MM.1S (cell line): ENCODE data around the gene PRKD1.

ENCODE experiments used
- DNase-seq: peaks from one replicate; pipeline ENCODE4 v3.0.0-alpha.2; 2015
- H2AFZ ChIP-seq: fragments of 300-600 bp; sonication (generic); 2 replicates; pipeline ENCODE4 v1.6.0; 2016; ENCODE audit warnings: antibody characterized with exemption, low read length
- H3F3A ChIP-seq: fragments of 300-600 bp; sonication (generic); 2 replicates; pipeline ENCODE4 v1.6.1; 2016; ENCODE audit warnings: mild to moderate bottlenecking, antibody characterized with exemption, low read length, moderate library complexity, mixed read lengths; ENCODE audit not compliant: insufficient read depth
- H3K27ac ChIP-seq: fragments of 300-600 bp; sonication (generic); 2 replicates; pipeline ENCODE4 v1.5.1; 2016; ENCODE audit warnings: mild to moderate bottlenecking, low read length
- H3K27me3 ChIP-seq: fragments of 300-600 bp; sonication (generic); replicated peaks from 2 replicates; pipeline ENCODE4 v1.6.0; 2016; ENCODE audit warnings: low read length; ENCODE audit not compliant: insufficient read depth
- H3K36me3 ChIP-seq: fragments of 300-600 bp; sonication (generic); replicated peaks from 2 replicates; pipeline ENCODE4 v1.6.1; 2016; ENCODE audit warnings: mild to moderate bottlenecking, low read length, mixed read lengths; ENCODE audit not compliant: insufficient read depth
- H3K4me1 ChIP-seq: fragments of 300-600 bp; sonication (generic); 2 replicates; pipeline ENCODE4 v1.6.1; 2016; ENCODE audit warnings: low read length, mixed read lengths
- H3K4me2 ChIP-seq: fragments of 300-600 bp; sonication (generic); 2 replicates; pipeline ENCODE4 v1.6.0; 2016; ENCODE audit warnings: low read depth, low read length
- H3K4me3 ChIP-seq: fragments of 300-600 bp; sonication (generic); 2 replicates; pipeline ENCODE4 v1.5.1; 2016; ENCODE audit warnings: low read length, mixed read lengths
- H3K79me2 ChIP-seq: fragments of 300-600 bp; sonication (generic); 2 replicates; pipeline ENCODE4 v1.6.1; 2016; ENCODE audit warnings: mixed run types, low read length, mixed read lengths
- H3K9ac ChIP-seq: fragments of 300-600 bp; sonication (generic); 2 replicates; pipeline ENCODE4 v1.6.1; 2016; ENCODE audit warnings: low read length, mixed read lengths
- H3K9me2 ChIP-seq: fragments of 300-600 bp; sonication (generic); replicated peaks from 2 replicates; pipeline ENCODE4 v1.6.1; 2016; ENCODE audit warnings: mild to moderate bottlenecking, low read length, mixed read lengths; ENCODE audit not compliant: insufficient read depth
- H3K9me3 ChIP-seq: fragments of 300-600 bp; sonication (generic); replicated peaks from 2 replicates; pipeline ENCODE4 v1.6.1; 2016; ENCODE audit warnings: mild to moderate bottlenecking, low read length, mixed read lengths; ENCODE audit not compliant: insufficient read depth
- H4K20me1 ChIP-seq: fragments of 300-600 bp; sonication (generic); 2 replicates; pipeline ENCODE4 v1.6.1; 2016; ENCODE audit warnings: mild to moderate bottlenecking, low read length, moderate library complexity, mixed read lengths; ENCODE audit not compliant: insufficient read depth
- EZH2 ChIP-seq: fragments of 300-600 bp; sonication (generic); optimal IDR thresholded peaks from 2 replicates; pipeline ENCODE3; 2017; ENCODE audit warnings: low read depth, mild to moderate bottlenecking, antibody characterized with exemption, low read length, mixed read lengths
- EZH2phosphoT487 ChIP-seq: fragments of 300-600 bp; sonication (generic); IDR thresholded peaks from 2 replicates; pipeline ENCODE4 v1.6.1; 2018; ENCODE audit warnings: antibody characterized with exemption, low read length
- TF ChIP-seq, protein P1 (sequence below): fragments of 300-600 bp; sonication (generic); IDR thresholded peaks from 2 replicates; pipeline ENCODE4 v1.5.1; 2016; ENCODE audit warnings: antibody characterized with exemption, low read length, mixed read lengths

Gene PRKD1

DNA sequence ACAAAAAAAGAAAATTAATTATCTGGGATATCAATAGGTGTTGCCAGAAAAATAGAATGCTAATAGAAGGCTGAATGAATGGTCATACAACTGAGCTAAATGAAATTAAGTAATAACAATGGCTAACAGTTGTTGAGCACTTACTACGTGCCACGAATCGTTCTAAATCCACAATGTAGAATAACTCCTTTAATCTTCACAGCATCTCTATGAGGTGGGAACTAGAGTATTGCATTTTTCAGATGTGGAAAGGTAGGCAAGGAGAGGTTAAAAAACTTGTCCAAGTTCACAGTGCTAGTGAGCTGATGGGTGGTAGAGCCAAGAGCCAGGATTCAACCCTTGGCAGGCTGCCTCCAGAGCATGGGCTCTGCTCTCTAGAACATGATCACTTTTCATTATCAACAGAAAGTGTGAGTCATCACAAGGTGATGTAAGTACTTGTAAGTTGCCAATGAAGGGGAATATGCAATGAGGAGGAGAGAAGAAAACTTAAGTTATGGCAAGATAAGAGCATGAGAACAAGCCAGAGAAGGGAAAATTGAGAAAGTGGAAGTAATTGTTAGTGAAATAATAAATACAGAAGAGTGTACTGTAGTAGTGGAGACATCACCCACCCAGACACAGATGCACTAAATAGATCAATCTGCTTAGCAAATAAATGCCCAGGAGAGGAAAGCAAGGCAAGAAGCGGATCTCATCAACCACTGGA is 122.1 kb downstream of the PRKD1 start:
- no peaks in the 10 kb centered on the region for H3K36me3 ChIP-seq
- no peak overlapping the region for H3K4me2 ChIP-seq
- no peaks in the 10 kb centered on the region for H3F3A ChIP-seq
- H3K79me2 ChIP-seq = no peaks in the 10 kb centered on the region
- H3K9me3 ChIP-seq = no peaks in the 10 kb centered on the region
- H3K27me3 ChIP-seq = no peaks in the 10 kb centered on the region
- H3K9me2 ChIP-seq = no peaks in the 10 kb centered on the region
- H4K20me1 ChIP-seq = no peaks in the 10 kb centered on the region
- no peak for DNase-seq
- H3K27ac ChIP-seq = no peak overlapping the region
- no peak for TF ChIP-seq EZH2
- TF ChIP-seq, protein P1, sequence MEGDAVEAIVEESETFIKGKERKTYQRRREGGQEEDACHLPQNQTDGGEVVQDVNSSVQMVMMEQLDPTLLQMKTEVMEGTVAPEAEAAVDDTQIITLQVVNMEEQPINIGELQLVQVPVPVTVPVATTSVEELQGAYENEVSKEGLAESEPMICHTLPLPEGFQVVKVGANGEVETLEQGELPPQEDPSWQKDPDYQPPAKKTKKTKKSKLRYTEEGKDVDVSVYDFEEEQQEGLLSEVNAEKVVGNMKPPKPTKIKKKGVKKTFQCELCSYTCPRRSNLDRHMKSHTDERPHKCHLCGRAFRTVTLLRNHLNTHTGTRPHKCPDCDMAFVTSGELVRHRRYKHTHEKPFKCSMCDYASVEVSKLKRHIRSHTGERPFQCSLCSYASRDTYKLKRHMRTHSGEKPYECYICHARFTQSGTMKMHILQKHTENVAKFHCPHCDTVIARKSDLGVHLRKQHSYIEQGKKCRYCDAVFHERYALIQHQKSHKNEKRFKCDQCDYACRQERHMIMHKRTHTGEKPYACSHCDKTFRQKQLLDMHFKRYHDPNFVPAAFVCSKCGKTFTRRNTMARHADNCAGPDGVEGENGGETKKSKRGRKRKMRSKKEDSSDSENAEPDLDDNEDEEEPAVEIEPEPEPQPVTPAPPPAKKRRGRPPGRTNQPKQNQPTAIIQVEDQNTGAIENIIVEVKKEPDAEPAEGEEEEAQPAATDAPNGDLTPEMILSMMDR = no peak
- TF ChIP-seq EZH2phosphoT487 = no peak
- no peak overlapping the region for H2AFZ ChIP-seq
- peaks cover 8% of the 10 kb centered on the region; the same call in 1 of the 2 replicates for H3K4me1 ChIP-seq
- no peak overlapping the region for H3K4me3 ChIP-seq
- no peak overlapping the region for H3K9ac ChIP-seq

DNA sequence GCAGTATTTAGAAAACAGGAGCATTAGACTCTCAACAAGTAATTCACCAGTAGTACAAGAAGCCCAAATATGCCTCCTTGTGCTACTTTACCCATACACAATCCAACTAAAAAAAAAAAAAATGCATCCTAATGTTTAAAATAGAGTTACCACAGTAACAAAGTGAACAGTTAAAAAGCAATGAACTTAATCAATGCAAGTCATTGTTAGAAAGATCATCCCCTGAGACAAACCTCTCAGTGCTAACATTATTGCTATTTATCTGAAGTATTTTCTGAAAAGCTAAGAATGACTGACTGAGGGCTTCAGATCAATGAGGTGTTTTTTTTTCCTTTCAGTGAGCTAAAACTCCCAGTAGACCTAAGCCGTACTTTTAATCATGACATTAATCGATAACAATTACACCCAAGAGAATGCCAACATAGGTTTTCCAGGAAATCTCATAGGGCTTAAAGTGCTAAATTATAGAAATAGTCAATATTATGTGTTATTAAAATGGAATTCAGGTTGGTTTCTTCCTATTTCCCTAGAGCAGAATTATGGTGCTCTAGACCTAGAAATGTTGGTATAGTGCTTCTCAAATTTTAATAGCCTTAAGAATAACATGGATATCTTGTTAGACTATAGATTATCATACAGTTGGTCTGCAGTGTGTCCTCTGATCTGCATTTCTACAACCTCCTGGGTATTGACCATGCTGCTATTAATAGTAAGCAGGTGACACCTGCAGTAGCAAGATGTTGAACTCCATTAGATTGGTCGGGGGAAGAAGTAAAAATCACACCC is 123.0 kb downstream of the PRKD1 start:
- no peak overlapping the region for H3K27ac ChIP-seq
- H3K79me2 ChIP-seq = no peaks in the 10 kb centered on the region
- H3F3A ChIP-seq = no peaks in the 10 kb centered on the region

DNA sequence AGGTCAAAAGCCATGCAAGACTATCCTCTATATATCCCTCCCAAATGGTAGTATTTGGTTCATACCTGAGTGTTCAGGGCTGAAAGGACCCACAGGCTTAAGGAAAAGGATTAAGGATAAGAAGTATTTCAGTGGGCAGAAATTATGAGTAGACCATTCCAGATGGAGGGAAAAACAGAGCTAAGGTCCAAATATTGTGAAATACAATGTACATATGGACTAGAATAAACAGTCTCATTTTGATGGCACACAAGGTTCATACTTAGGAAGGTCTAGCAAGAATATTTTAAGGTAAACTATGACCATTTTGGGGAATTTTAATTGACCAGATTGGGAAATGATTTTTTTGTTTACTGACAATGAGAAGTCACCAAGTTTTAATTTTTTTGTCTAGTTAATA is 124.6 kb downstream of the PRKD1 start:
- Histone ChIP-seq H3K9me3 (no peaks in the 10 kb centered on the region), H3K36me3 (no peaks in the 10 kb centered on the region)
- TF ChIP-seq, protein P1 = no peak
- no peak for TF ChIP-seq EZH2phosphoT487
- no peak for TF ChIP-seq EZH2

More for the DNA sequence above, 123.0 kb downstream of the PRKD1 start:
- Histone ChIP-seq H3K27me3 (no peaks in the 10 kb centered on the region), H3K9me2 (no peaks in the 10 kb centered on the region), H2AFZ (no peak overlapping the region), H3K4me2 (no peak overlapping the region), H3K4me3 (no peak overlapping the region), H3K9ac (no peak overlapping the region), H3K36me3 (no peaks in the 10 kb centered on the region), H3K9me3 (no peaks in the 10 kb centered on the region), H4K20me1 (no peaks in the 10 kb centered on the region), H3K4me1 (peaks cover 3% of the 10 kb centered on the region; the same call in 1 of the 2 replicates)
- DNase-seq = no peak
- TF ChIP-seq EZH2phosphoT487 = no peak
- TF ChIP-seq, protein P1 = no peak

More for the DNA sequence above, 124.6 kb downstream of the PRKD1 start:
- Histone ChIP-seq H4K20me1 (no peaks in the 10 kb centered on the region), H2AFZ (no peak overlapping the region), H3K4me2 (no peak overlapping the region), H3K9ac (no peak overlapping the region), H3K9me2 (no peaks in the 10 kb centered on the region), H3K4me1 (peaks cover 3% of the 10 kb centered on the region; the same call in 1 of the 2 replicates), H3K79me2 (no peaks in the 10 kb centered on the region), H3F3A (no peaks in the 10 kb centered on the region), H3K27ac (no peak overlapping the region), H3K4me3 (no peak overlapping the region), H3K27me3 (no peaks in the 10 kb centered on the region)
- DNase-seq = no peak
